Heart left ventricle (tissue), 16 donors: ENCODE results near the gene CASQ1. TPM values are rescaled to one million over a fixed set of nuclear protein-coding genes. Genes with fewer than 3 reads are reported as not detected.

Source experiments
- ATAC-seq, 4 donors: fragments of 200-7000 bp; cut with Tn5 transposase; one replicate each; pipeline ENCODE4 v1.9.1; 2020 to 2022; ENCODE audit warnings: moderate library complexity in 4 of 4, mild to moderate bottlenecking in 3 of 4, moderate number of reproducible peaks in 1 of 4
- DNase-seq, 5 donors: peaks; one replicate each; pipeline ENCODE4 v3.0.0-alpha.2; 2020
- H3K27ac ChIP-seq, 12 donors: fragments of 200-600 bp; sonication (generic) in 4 of 12; one replicate each; pipeline versions ENCODE4 v1.5.0 to v1.8.0; 2016 to 2022; ENCODE audit warnings: mild to moderate bottlenecking in 2 of 12
- H3K27me3 ChIP-seq, 9 donors: fragments of 200-600 bp; sonication (generic) in 2 of 9; one replicate each; pipeline versions ENCODE4 v1.5.1 to v1.8.0; 2016 to 2022; ENCODE audit warnings: mild to moderate bottlenecking in 3 of 9
- H3K36me3 ChIP-seq, 9 donors: fragments of 200-600 bp; sonication (generic) in 2 of 9; one replicate each; pipeline versions ENCODE4 v1.5.0 to v1.8.0; 2018 to 2022; ENCODE audit warnings: mild to moderate bottlenecking in 2 of 9
- H3K4me1 ChIP-seq, 12 donors: fragments of 200-600 bp; sonication (generic) in 4 of 12; one replicate each; pipeline versions ENCODE4 v1.5.0 to v1.8.0; 2016 to 2022; ENCODE audit warnings: mild to moderate bottlenecking in 3 of 12
- H3K4me3 ChIP-seq, 12 donors: fragments of 200-600 bp; sonication (generic) in 4 of 12; one replicate each; pipeline versions ENCODE4 v1.5.0 to v1.8.0; 2017 to 2022; ENCODE audit warnings: mild to moderate bottlenecking in 9 of 12, moderate library complexity in 4 of 12
- H3K9me3 ChIP-seq, 12 donors: fragments of 200-600 bp; sonication (generic) in 4 of 12; one replicate each; pipeline versions ENCODE4 v1.5.0 to v1.8.0; 2016 to 2022; ENCODE audit warnings: mild to moderate bottlenecking in 1 of 12
- POLR2A ChIP-seq, 2 donors: fragments of 450-650 bp; IDR thresholded peaks; one replicate each; pipeline ENCODE4 v1.6.1; 2017; ENCODE audit warnings: antibody characterized with exemption in 2 of 2, mild to moderate bottlenecking in 2 of 2, moderate library complexity in 2 of 2
- WGBS, 4 donors: extraction: QIAGEN DNeasy Blood & Tissue Kit in 2 of 4; methylation state at CpG; one replicate each; pipeline versions ENCODE4 v1.1.5 to v1.1.7; 2013 to 2018; 5-methylcytosine and 5-hydroxymethylcytosine counted together
- intact Hi-C, 10 donors: fragments of 100-400 bp; cut with DNase I; formaldehyde crosslinking; loops; one replicate each; pipeline versions ENCODE4 v1.11.1 to v1.14.2; 2022
- polyA plus RNA-seq, 2 donors: library from polyadenylated mRNA; stranded (reverse); fragments of 200-250 nt; gene quantifications; one replicate each; pipeline ENCODE4 v1.2.3, GENCODE V29; 2013
- total RNA-seq, 9 donors: library from RNA; depleted of rRNA in 2 of 9; stranded (reverse); fragments of >200 nt in 2 of 9; fragmentation: NEBNext Ultra II Directional in 3 of 9; extraction: Animal tissue kit (Norgen Biotek cat#: 25700) in 3 of 9; gene quantifications; one replicate each; pipeline versions ENCODE4 v1.1.0 to v1.2.4, GENCODE V29; 2016 to 2023
- TF ChIP-seq, protein P1 (sequence below), 12 donors: fragments of 200-600 bp; sonication (generic) in 4 of 12; IDR thresholded peaks; one replicate each; pipeline versions ENCODE4 v1.5.0 to v1.8.0; 2018 to 2022; ENCODE audit warnings: antibody characterized with exemption in 12 of 12, mild to moderate bottlenecking in 5 of 12
- donor health status: ischemic (EF 13 %, LVEDD 7.1; RV severe dilation, severe dysfunction).
- donor health status: healthy with polysubstance abuse.
- donor health status: DM: no; HTN: yes; CAD: no.
- donor health status: DM: no; HTN: no; CAD: no.
- donor health status: ischemic (EF 25% LVEDD 6.9; RV normal size, moderate dysfunction).
- donor health status: ischemic (EF 25% LVEDD 5.7; RV mildly dilated, moderate dysfunction).
- donor health status: healthy.
- donor health status: DM: yes; HTN: yes; CAD: no.
- donor health status: ischemic (EF 35%, LVEDD 5.7; RV mildly dilated, moderate dysfunction).
- donor health status: nonischemic (EF 11% LVEDD 7.7; RV severe dilation, severe dysfunction).
- donor health status: DM: yes; HTN: yes; CAD: no.
- donor health status: PGD.
- donor health status: ischemic (EF 29% LVEDD 5.4; RV normal size, mild dysfunction).
- donor health status: nonischemic (EF 23%, LVEDD 6.1; RV moderate dilation, normal function).

The CASQ1 gene
- total and polyA plus RNA-seq, 11 donors: 23.6 to 129 (median 45.9) TPM

DNA sequence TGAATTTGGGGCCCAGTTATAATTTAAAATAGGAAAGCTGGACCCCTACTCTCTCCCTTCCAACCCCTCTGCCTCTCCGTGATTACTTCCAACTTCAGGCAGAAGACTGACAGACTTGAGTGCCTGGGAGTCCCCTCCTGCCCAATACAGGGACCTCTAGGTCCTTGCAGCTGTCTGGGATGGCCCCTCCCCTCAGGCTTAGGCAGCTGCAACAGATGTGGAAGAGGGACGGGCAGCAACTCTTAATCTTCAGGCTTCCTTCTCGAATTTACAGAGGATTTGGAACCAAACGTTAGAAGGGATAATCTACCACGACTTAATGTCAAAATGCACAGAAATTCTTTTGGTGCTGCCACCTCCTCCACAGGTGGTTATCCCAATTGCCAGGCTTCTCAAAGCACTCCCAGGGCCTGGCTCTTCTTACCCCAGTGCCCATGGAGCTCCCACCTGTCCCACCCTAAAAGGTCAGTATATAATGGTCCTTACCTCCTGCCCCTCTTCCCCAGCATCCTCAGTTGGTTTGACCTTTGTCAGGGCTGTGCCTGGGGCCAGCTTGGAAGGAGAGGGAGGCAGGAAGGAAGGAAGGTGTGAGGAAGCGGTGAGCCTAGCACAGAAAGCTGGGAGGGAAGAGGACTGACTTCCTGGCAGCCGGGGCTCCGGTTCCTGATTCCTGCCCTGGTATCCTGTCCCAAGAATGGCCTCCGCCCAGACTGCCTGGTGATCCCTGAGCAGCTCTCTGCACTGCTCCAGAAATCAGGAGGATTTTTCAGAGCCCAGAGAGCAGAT lies 17.6 kb downstream of the CASQ1 start:
- H3K9me3 ChIP-seq: no peaks in the 10 kb centered on the region
- H3K27me3 ChIP-seq: no peaks in the 10 kb centered on the region
- TF ChIP-seq POLR2A (IDR thresholded peaks at IDR 0.05): no peak
- TF ChIP-seq, protein P1, sequence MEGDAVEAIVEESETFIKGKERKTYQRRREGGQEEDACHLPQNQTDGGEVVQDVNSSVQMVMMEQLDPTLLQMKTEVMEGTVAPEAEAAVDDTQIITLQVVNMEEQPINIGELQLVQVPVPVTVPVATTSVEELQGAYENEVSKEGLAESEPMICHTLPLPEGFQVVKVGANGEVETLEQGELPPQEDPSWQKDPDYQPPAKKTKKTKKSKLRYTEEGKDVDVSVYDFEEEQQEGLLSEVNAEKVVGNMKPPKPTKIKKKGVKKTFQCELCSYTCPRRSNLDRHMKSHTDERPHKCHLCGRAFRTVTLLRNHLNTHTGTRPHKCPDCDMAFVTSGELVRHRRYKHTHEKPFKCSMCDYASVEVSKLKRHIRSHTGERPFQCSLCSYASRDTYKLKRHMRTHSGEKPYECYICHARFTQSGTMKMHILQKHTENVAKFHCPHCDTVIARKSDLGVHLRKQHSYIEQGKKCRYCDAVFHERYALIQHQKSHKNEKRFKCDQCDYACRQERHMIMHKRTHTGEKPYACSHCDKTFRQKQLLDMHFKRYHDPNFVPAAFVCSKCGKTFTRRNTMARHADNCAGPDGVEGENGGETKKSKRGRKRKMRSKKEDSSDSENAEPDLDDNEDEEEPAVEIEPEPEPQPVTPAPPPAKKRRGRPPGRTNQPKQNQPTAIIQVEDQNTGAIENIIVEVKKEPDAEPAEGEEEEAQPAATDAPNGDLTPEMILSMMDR (IDR thresholded peaks at IDR 0.05): no peak
- peak in 3 of 5 donors; percentile 51 to 62 (median 60) for DNase-seq
- intact Hi-C loops: loop anchor here in 2 of 10 donors (5.0 kb wide), 2 partner anchors 34 to 49 kb away; no protein-coding TSS in a partner anchor
- peaks cover 22 to 68% (median 58%) of the 10 kb centered on the region in 12 donors for H3K4me1 ChIP-seq
- H3K36me3 ChIP-seq: peaks cover 0 to 60% (median 23%) of the 10 kb centered on the region in 9 donors
- ATAC-seq: peak in 1 of 4 donors; percentile 51
- WGBS, 4 donors: 39 to 54% (median 49%) methylated on average over 7 to 9 of the region's 9 CpGs
- H3K27ac ChIP-seq: peak overlapping the region; percentile 56 to 98 (median 90)
- H3K4me3 ChIP-seq: peak overlapping the region in 5 of 12 donors; percentile 1 to 13 (median 6)

DNA sequence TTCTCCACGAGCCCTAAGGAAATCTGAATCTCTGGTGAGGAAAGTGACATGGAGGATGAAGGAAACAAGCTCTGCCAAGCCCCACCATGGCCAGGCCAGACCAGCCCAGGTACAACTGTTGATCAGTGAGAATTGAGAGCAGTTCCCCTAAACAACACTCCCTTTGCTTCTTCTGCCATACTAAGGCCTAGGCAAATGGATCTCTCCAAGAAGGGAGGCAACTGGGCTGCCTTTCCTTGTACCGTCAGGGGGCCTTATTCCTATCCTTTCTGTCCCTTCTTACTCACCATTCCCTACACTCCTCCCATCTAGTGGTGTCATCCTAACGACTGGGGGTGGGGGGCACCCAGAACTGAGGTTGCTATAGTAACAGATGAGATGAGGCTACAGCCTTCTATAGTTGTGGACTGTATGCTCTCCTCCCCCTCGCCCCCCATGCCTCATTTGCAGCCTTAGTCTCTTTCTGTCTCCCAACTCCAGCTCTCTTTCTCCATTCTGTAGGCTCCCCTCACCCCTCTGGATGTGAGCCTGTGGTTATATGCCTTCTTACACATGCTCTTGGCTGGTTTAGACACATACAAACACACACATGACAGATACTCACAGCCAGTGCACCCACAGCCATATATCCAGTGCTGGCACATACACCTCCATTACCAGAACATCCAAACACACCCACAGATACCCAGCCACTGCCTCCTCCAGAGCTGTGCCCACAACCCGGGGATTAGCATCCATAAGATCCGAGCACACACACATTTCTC lies 18.4 kb downstream of the CASQ1 start:
- ATAC-seq (no peak), DNase-seq (no peak)
- peaks cover 0 to 68% (median 30%) of the 10 kb centered on the region in 9 donors for H3K36me3 ChIP-seq
- no peaks in the 10 kb centered on the region for H3K27me3 ChIP-seq
- WGBS, 4 donors: 51 to 62% (median 55%) methylated on average over 6 of the region's 6 CpGs
- H3K9me3 ChIP-seq: no peaks in the 10 kb centered on the region
- peaks cover 22 to 68% (median 58%) of the 10 kb centered on the region in 12 donors for H3K4me1 ChIP-seq
- H3K4me3 ChIP-seq: peak overlapping the region in 5 of 12 donors; percentile 1 to 13 (median 5)
- TF ChIP-seq, protein P1 (IDR thresholded peaks at IDR 0.05): no peak
- no peak for TF ChIP-seq POLR2A (IDR thresholded peaks at IDR 0.05)
- H3K27ac ChIP-seq: peak overlapping the region; percentile 56 to 98 (median 90)
- intact Hi-C loops: loop anchor here in 2 of 10 donors (5.0 kb wide), 2 partner anchors 34 to 49 kb away; no protein-coding TSS in a partner anchor

GRCh38 chr1:160209321-160210046 lies 19.1 kb downstream of the CASQ1 start:
- WGBS, 4 donors: 24 to 34% (median 31%) methylated on average over 7 of the region's 7 CpGs
- Histone ChIP-seq H3K27ac (peak overlapping the region; percentile 16 to 98 (median 90)), H3K9me3 (no peaks in the 10 kb centered on the region), H3K27me3 (no peaks in the 10 kb centered on the region), H3K36me3 (peaks cover 0 to 76% (median 38%) of the 10 kb centered on the region in 9 donors), H3K4me1 (peaks cover 21 to 65% (median 57%) of the 10 kb centered on the region in 12 donors), H3K4me3 (no peak overlapping the region)
- intact Hi-C loops: loop anchor here in 3 of 10 donors (5.0 kb wide), 3 partner anchors 33 to 48 kb away; no protein-coding TSS in a partner anchor
- DNase-seq (peak; percentile 68 to 82 (median 75)), ATAC-seq (peak; percentile 67 to 82 (median 79))
- no peak for TF ChIP-seq POLR2A (IDR thresholded peaks at IDR 0.05)
- TF ChIP-seq, protein P1 (IDR thresholded peaks at IDR 0.05): no peak
